ENCODE measurements around the gene ATRNL1.

Gene ATRNL1

DNA sequence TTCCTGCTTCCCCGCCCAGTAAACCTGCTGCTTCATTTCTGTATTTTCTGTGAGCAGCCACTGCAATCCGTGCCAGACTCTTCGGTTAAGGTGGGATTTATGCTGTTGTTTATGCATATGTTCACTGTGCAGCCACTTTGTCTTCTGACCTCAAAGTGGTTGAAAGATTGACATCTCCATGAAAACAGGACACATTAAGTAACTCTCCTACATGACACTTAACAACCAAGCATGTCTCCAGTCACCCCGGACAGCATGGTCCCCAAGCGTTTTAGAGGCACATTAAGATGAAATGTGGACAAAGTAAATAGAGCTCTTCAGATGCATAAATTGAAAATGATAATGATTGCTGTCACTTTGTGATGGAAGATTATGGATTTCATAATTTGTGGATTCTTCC is 758.5 kb downstream of the ATRNL1 start:
- Histone ChIP-seq H3K27me3 (ENCODE audit: insufficient read depth, low read length) (no peaks in the 10 kb centered on the region), H3K14ac (ENCODE audit: low read length) (no peak overlapping the region), H3K18ac (ENCODE audit: low read length) (no peak overlapping the region), H3K4me3 (ENCODE audit: low read depth, low read length) (no peak overlapping the region), H2BK5ac (ENCODE audit: low read depth, low read length, poor library complexity) (no peak overlapping the region), H4K91ac (ENCODE audit: low read depth, low read length) (no peak overlapping the region), H3K79me1 (ENCODE audit: low read length) (no peaks in the 10 kb centered on the region), H4K12ac (ENCODE audit: low read depth, low read length) (no peak overlapping the region), H3K4me2 (ENCODE audit: low read length) (no peak overlapping the region), H3K23ac (ENCODE audit: low read length) (no peak overlapping the region), H2BK12ac (ENCODE audit: low read length) (no peak overlapping the region), H3K36me3 (ENCODE audit: control insufficient read depth in 1 of 2, insufficient read depth in 2 of 2, low read length in 2 of 2) (no peaks in the 10 kb centered on the region), H3K4ac (ENCODE audit: low read depth, low read length) (no peak overlapping the region), H3K9ac (ENCODE audit: low read length) (no peak overlapping the region), H4K8ac (ENCODE audit: low read depth, low read length) (no peak overlapping the region), H2AK5ac (ENCODE audit: low read length) (no peak overlapping the region), H2AFZ (ENCODE audit: insufficient read depth, low read length, poor library complexity) (no peak overlapping the region), H3K79me2 (ENCODE audit: control insufficient read depth, insufficient read depth, low read length, poor library complexity) (no peaks in the 10 kb centered on the region), H3K9me3 (ENCODE audit: insufficient read depth, low read depth, low read length) (no peaks in the 10 kb centered on the region), H3K4me1 (ENCODE audit: control insufficient read depth in 1 of 2, insufficient read depth in 2 of 2, low read length in 2 of 2) (no peaks in the 10 kb centered on the region), H2BK120ac (ENCODE audit: insufficient read depth, low read length, poor library complexity) (no peak overlapping the region), H3K27ac (ENCODE audit: low read depth, low read length) (no peak overlapping the region)
- no CpG with 5 or more reads among the region's 5 CpGs for WGBS (ENCODE audit: extremely low coverage, insufficient coverage, insufficient read length)
- no peak for DNase-seq

DNA sequence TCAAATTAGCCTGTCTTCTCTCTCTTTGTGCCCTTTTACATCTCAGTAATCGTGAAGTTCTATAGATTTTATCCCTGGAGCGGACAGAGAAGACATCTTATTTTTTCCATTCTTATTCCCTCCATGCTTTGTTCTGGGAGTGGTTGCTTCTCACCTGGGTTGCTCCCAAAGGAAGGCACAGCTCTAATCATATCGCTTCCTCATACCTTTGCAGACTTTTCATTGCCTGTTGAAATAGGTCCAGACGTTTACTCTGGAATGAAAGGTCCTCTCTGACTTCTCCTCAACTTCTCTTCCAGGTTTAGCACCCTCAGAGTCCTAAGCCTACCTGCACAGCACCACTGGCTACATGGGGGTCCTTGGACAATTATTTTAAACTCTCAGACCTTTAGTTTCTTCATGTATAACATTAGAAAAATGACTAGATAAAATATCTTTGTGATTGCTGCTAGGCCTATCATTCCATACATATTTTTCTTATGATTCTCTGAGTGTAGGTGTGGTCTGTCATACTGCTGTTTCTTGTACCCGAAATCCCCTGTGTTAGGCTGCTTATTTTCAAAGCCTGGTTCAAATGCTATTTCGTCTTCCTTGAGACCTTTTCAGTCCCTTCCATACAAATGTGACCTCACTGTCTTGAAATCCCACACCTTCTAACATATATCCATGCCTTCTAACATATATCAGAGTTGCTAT is 761.7 kb downstream of the ATRNL1 start:
- no peaks in the 10 kb centered on the region for H3K79me1 ChIP-seq (ENCODE audit: low read length)
- H2BK12ac ChIP-seq (ENCODE audit: low read length) = no peak overlapping the region
- H3K4me2 ChIP-seq (ENCODE audit: low read length) = no peak overlapping the region
- H3K36me3 ChIP-seq (ENCODE audit: control insufficient read depth in 1 of 2, insufficient read depth in 2 of 2, low read length in 2 of 2) = no peaks in the 10 kb centered on the region
- H2BK120ac ChIP-seq (ENCODE audit: insufficient read depth, low read length, poor library complexity) = no peak overlapping the region
- no peak overlapping the region for H3K4me3 ChIP-seq (ENCODE audit: low read depth, low read length)
- H3K9me3 ChIP-seq (ENCODE audit: insufficient read depth, low read depth, low read length) = no peaks in the 10 kb centered on the region
- no peak overlapping the region for H4K91ac ChIP-seq (ENCODE audit: low read depth, low read length)
- no peak overlapping the region for H2AFZ ChIP-seq (ENCODE audit: insufficient read depth, low read length, poor library complexity)
- H3K4ac ChIP-seq (ENCODE audit: low read depth, low read length) = no peak overlapping the region
- no peak overlapping the region for H4K12ac ChIP-seq (ENCODE audit: low read depth, low read length)
- peak; percentile 5 to 40 for DNase-seq
- no peak overlapping the region for H3K18ac ChIP-seq (ENCODE audit: low read length)
- no peak overlapping the region for H4K8ac ChIP-seq (ENCODE audit: low read depth, low read length)
- no peak overlapping the region for H2BK5ac ChIP-seq (ENCODE audit: low read depth, low read length, poor library complexity)
- H3K79me2 ChIP-seq (ENCODE audit: control insufficient read depth, insufficient read depth, low read length, poor library complexity) = no peaks in the 10 kb centered on the region
- H2AK5ac ChIP-seq (ENCODE audit: low read length) = no peak overlapping the region
- no peak overlapping the region for H3K14ac ChIP-seq (ENCODE audit: low read length)
- no CpG with 5 or more reads among the region's 6 CpGs for WGBS (ENCODE audit: extremely low coverage, insufficient coverage, insufficient read length)
- no peaks in the 10 kb centered on the region for H3K27me3 ChIP-seq (ENCODE audit: insufficient read depth, low read length)
- H3K4me1 ChIP-seq (ENCODE audit: control insufficient read depth in 1 of 2, insufficient read depth in 2 of 2, low read length in 2 of 2) = no peaks in the 10 kb centered on the region
- H3K23ac ChIP-seq (ENCODE audit: low read length) = no peak overlapping the region
- H3K27ac ChIP-seq (ENCODE audit: low read depth, low read length) = no peak overlapping the region
- no peak overlapping the region for H3K9ac ChIP-seq (ENCODE audit: low read length)

- H3K36me3 ChIP-seq (ENCODE audit: control insufficient read depth in 1 of 2, insufficient read depth in 2 of 2, low read length in 2 of 2) = no peaks in the 10 kb centered on the region
- DNase-seq = no peak
- no peaks in the 10 kb centered on the region for H3K4me1 ChIP-seq (ENCODE audit: control insufficient read depth in 1 of 2, insufficient read depth in 2 of 2, low read length in 2 of 2)
- H3K79me1 ChIP-seq (ENCODE audit: low read length) = no peaks in the 10 kb centered on the region
- no peak overlapping the region for H2BK120ac ChIP-seq (ENCODE audit: insufficient read depth, low read length, poor library complexity)
- no peak overlapping the region for H2BK5ac ChIP-seq (ENCODE audit: low read depth, low read length, poor library complexity)
- H3K79me2 ChIP-seq (ENCODE audit: control insufficient read depth, insufficient read depth, low read length, poor library complexity) = no peaks in the 10 kb centered on the region
- no peak overlapping the region for H2BK12ac ChIP-seq (ENCODE audit: low read length)
- H2AFZ ChIP-seq (ENCODE audit: insufficient read depth, low read length, poor library complexity) = no peak overlapping the region
- no peak overlapping the region for H2AK5ac ChIP-seq (ENCODE audit: low read length)
- no peak overlapping the region for H3K27ac ChIP-seq (ENCODE audit: low read depth, low read length)
- H3K23ac ChIP-seq (ENCODE audit: low read length) = no peak overlapping the region
- H4K8ac ChIP-seq (ENCODE audit: low read depth, low read length) = no peak overlapping the region
- H3K4ac ChIP-seq (ENCODE audit: low read depth, low read length) = no peak overlapping the region
- no peak overlapping the region for H4K91ac ChIP-seq (ENCODE audit: low read depth, low read length)
- H3K27me3 ChIP-seq (ENCODE audit: insufficient read depth, low read length) = no peaks in the 10 kb centered on the region
- H3K9me3 ChIP-seq (ENCODE audit: insufficient read depth, low read depth, low read length) = no peaks in the 10 kb centered on the region
- H3K18ac ChIP-seq (ENCODE audit: low read length) = no peak overlapping the region
- H3K4me2 ChIP-seq (ENCODE audit: low read length) = no peak overlapping the region
- H3K9ac ChIP-seq (ENCODE audit: low read length) = no peak overlapping the region
- no peak overlapping the region for H4K12ac ChIP-seq (ENCODE audit: low read depth, low read length)
- no peak overlapping the region for H3K4me3 ChIP-seq (ENCODE audit: low read depth, low read length)
- H3K14ac ChIP-seq (ENCODE audit: low read length) = no peak overlapping the region
- no CpG with 5 or more reads among the region's 6 CpGs for WGBS (ENCODE audit: extremely low coverage, insufficient coverage, insufficient read length)
These were observed 763.4 kb downstream of the ATRNL1 start for GRCh38 chr10:115856580-115856979.

- H4K91ac ChIP-seq (ENCODE audit: low read depth, low read length) = no peak overlapping the region
- no peak overlapping the region for H3K14ac ChIP-seq (ENCODE audit: low read length)
- H3K4me3 ChIP-seq (ENCODE audit: low read depth, low read length) = no peak overlapping the region
- no peak overlapping the region for H2BK5ac ChIP-seq (ENCODE audit: low read depth, low read length, poor library complexity)
- no peaks in the 10 kb centered on the region for H3K79me1 ChIP-seq (ENCODE audit: low read length)
- H4K8ac ChIP-seq (ENCODE audit: low read depth, low read length) = no peak overlapping the region
- H3K4ac ChIP-seq (ENCODE audit: low read depth, low read length) = no peak overlapping the region
- H3K36me3 ChIP-seq (ENCODE audit: control insufficient read depth in 1 of 2, insufficient read depth in 2 of 2, low read length in 2 of 2) = no peaks in the 10 kb centered on the region
- no peaks in the 10 kb centered on the region for H3K9me3 ChIP-seq (ENCODE audit: insufficient read depth, low read depth, low read length)
- no peak overlapping the region for H2AK5ac ChIP-seq (ENCODE audit: low read length)
- no CpG with 5 or more reads among the region's 3 CpGs for WGBS (ENCODE audit: extremely low coverage, insufficient coverage, insufficient read length)
- H3K79me2 ChIP-seq (ENCODE audit: control insufficient read depth, insufficient read depth, low read length, poor library complexity) = no peaks in the 10 kb centered on the region
- no peaks in the 10 kb centered on the region for H3K4me1 ChIP-seq (ENCODE audit: control insufficient read depth in 1 of 2, insufficient read depth in 2 of 2, low read length in 2 of 2)
- no peaks in the 10 kb centered on the region for H3K27me3 ChIP-seq (ENCODE audit: insufficient read depth, low read length)
- H2AFZ ChIP-seq (ENCODE audit: insufficient read depth, low read length, poor library complexity) = no peak overlapping the region
- H2BK120ac ChIP-seq (ENCODE audit: insufficient read depth, low read length, poor library complexity) = no peak overlapping the region
- H3K4me2 ChIP-seq (ENCODE audit: low read length) = no peak overlapping the region
- H2BK12ac ChIP-seq (ENCODE audit: low read length) = no peak overlapping the region
- peak in 1 of 2 donors; percentile 48 for DNase-seq
- H3K27ac ChIP-seq (ENCODE audit: low read depth, low read length) = no peak overlapping the region
- H3K18ac ChIP-seq (ENCODE audit: low read length) = no peak overlapping the region
- no peak overlapping the region for H3K23ac ChIP-seq (ENCODE audit: low read length)
- no peak overlapping the region for H4K12ac ChIP-seq (ENCODE audit: low read depth, low read length)
- H3K9ac ChIP-seq (ENCODE audit: low read length) = no peak overlapping the region
These were observed 764.7 kb downstream of the ATRNL1 start for GRCh38 chr10:115857856-115858255.

Measured in trophoblast cell (in vitro differentiated cells and primary cell).